Subcutaneous abdominal adipose tissue (tissue), 5 donors: ENCODE measurements around the gene SDK2.

Source experiments
- H3K27ac ChIP-seq: one replicate; pipeline ENCODE4 v1.7.0; 2013; ENCODE audit warnings: low read depth, mild to moderate bottlenecking, inconsistent platforms, low read length, moderate library complexity
- H3K27me3 ChIP-seq, 5 donors: one replicate each; pipeline ENCODE4 v1.7.0; 2013; ENCODE audit warnings: low read length in 5 of 5, inconsistent platforms in 1 of 5; ENCODE audit not compliant: control insufficient read depth in 5 of 5, insufficient read depth in 4 of 5
- H3K36me3 ChIP-seq, 5 donors: one replicate each; pipeline ENCODE4 v1.7.0; 2013; ENCODE audit warnings: low read length in 5 of 5; ENCODE audit not compliant: control insufficient read depth in 5 of 5, insufficient read depth in 5 of 5
- H3K4me1 ChIP-seq, 5 donors: one replicate each; pipeline ENCODE4 v1.7.0; 2013; ENCODE audit warnings: low read length in 5 of 5, mild to moderate bottlenecking in 3 of 5, moderate library complexity in 1 of 5; ENCODE audit not compliant: control insufficient read depth in 5 of 5, insufficient read depth in 5 of 5
- H3K4me3 ChIP-seq, 5 donors: one replicate each; pipeline ENCODE4 v1.7.0; 2013; ENCODE audit warnings: low read length in 5 of 5, low read depth in 1 of 5
- H3K9ac ChIP-seq, 5 donors: one replicate each; pipeline ENCODE4 v1.7.0; 2013; ENCODE audit warnings: low read length in 5 of 5, mild to moderate bottlenecking in 4 of 5, moderate library complexity in 3 of 5
- H3K9me3 ChIP-seq, 5 donors: one replicate each; pipeline ENCODE4 v1.7.0; 2013; ENCODE audit warnings: low read length in 5 of 5; ENCODE audit not compliant: control insufficient read depth in 5 of 5
- donor health status: healthy.
- donor health status: healthy.
- donor health status: healthy.
- donor health status: healthy.
- donor health status: healthy.

Gene SDK2

DNA sequence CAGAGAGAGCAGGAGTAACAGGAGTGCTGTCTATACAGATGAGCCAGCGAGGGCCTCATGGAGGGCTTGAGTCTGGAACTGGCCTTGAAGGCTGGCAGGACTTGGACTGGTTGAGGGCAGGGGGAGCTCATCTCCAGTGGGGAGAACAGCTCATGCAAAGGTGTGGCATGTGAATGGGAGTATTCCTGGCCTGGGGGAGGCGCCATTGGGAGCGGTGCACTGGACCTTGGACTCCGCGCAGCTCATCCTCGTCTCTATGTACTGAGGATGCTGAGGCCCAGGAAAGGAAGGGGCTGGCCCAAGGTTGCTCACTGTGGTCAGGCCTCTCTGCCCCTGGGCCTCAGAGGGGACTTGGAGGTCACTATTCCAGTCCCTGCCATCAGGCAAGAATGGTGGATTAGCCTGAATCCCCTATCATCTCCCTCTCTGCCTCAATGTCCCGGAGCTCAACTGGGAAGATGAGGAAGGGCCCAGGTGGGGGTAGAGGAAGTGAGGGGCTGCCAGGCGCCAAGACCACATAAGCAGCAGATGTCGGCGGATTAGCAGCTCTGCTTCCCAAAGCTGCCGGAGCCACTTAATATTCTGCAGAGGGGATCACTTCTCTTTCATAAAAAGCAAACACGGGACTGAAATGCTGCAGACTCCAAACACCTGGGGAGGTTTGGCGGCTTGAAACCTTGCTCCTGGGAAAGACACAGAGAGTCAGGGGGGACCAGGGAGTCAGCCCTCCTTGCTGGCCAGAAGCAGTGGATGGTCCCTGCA, 88.9 kb downstream of the SDK2 start:
- Histone ChIP-seq H3K4me1 (no peaks in the 10 kb centered on the region), H3K9ac (no peak overlapping the region), H3K36me3 (no peaks in the 10 kb centered on the region), H3K27me3 (peaks cover 6 to 29% (median 28%) of the 10 kb centered on the region in 5 donors), H3K27ac (no peak overlapping the region), H3K4me3 (no peak overlapping the region), H3K9me3 (peaks cover 0 to 4% (median 0%) of the 10 kb centered on the region in 5 donors)

- Histone ChIP-seq H3K27ac (no peak overlapping the region), H3K36me3 (no peaks in the 10 kb centered on the region), H3K27me3 (peaks cover 9 to 36% (median 31%) of the 10 kb centered on the region in 5 donors), H3K4me1 (no peaks in the 10 kb centered on the region), H3K9ac (no peak overlapping the region), H3K4me3 (no peak overlapping the region), H3K9me3 (peaks cover 0 to 4% (median 0%) of the 10 kb centered on the region in 5 donors)
These were observed 89.7 kb downstream of the SDK2 start for GRCh38 chr17:73554498-73554897.

- Histone ChIP-seq H3K36me3 (no peaks in the 10 kb centered on the region), H3K4me1 (no peaks in the 10 kb centered on the region), H3K4me3 (no peak overlapping the region), H3K9ac (no peak overlapping the region), H3K27me3 (peaks cover 9 to 47% (median 41%) of the 10 kb centered on the region in 5 donors), H3K9me3 (peaks cover 0 to 4% (median 0%) of the 10 kb centered on the region in 5 donors), H3K27ac (no peak overlapping the region)
These were observed 90.9 kb downstream of the SDK2 start for GRCh38 chr17:73553311-73553710.

DNA sequence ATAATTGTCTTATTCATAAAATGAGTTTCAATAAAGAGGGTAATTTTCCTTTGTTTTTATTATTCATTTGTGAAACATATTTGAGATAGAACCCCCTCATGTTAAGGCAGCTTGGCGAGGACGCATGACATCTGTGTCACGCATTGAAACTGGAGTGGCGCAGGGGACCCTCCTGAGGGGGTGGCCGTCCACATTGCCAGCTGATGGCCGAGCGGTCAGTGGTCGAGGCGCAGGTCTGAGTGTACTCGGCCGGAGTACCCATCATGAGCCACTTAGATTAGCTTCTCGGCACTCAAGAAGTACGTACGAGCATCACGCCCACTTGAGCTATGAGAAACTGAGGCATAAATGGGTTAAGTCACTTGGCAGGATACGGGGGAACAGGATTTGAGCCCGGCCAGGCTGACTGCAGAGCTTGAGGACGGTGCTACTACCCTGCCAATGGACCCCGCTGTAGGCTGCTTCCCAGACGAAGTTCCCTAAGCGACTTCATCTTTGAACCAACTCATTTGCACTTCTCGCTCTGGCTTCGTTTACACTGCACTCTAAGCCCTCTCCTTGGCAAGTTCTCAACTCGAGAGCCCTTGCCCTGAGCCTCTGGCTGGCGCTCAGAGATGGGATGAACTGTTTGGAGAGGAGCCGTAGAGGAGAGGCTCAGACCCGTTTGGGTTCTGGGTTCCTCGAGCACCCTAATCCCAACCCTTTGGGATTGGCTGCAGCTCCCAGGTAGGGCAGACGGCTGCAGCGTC, 91.8 kb downstream of the SDK2 start:
- no peak overlapping the region for H3K9ac ChIP-seq
- H3K27me3 ChIP-seq: peaks cover 9 to 47% (median 35%) of the 10 kb centered on the region in 5 donors
- no peaks in the 10 kb centered on the region for H3K36me3 ChIP-seq
- peaks cover 0 to 4% (median 0%) of the 10 kb centered on the region in 5 donors for H3K9me3 ChIP-seq
- no peak overlapping the region for H3K4me3 ChIP-seq
- no peaks in the 10 kb centered on the region for H3K4me1 ChIP-seq
- H3K27ac ChIP-seq: no peak overlapping the region

- H3K9ac ChIP-seq: no peak overlapping the region
- H3K27ac ChIP-seq: no peak overlapping the region
- peaks cover 9 to 47% (median 35%) of the 10 kb centered on the region in 5 donors for H3K27me3 ChIP-seq
- H3K36me3 ChIP-seq: no peaks in the 10 kb centered on the region
- no peaks in the 10 kb centered on the region for H3K4me1 ChIP-seq
- H3K9me3 ChIP-seq: peaks cover 0 to 4% (median 0%) of the 10 kb centered on the region in 5 donors
- no peak overlapping the region for H3K4me3 ChIP-seq
These were observed 92.5 kb downstream of the SDK2 start for GRCh38 chr17:73551759-73552158.

DNA sequence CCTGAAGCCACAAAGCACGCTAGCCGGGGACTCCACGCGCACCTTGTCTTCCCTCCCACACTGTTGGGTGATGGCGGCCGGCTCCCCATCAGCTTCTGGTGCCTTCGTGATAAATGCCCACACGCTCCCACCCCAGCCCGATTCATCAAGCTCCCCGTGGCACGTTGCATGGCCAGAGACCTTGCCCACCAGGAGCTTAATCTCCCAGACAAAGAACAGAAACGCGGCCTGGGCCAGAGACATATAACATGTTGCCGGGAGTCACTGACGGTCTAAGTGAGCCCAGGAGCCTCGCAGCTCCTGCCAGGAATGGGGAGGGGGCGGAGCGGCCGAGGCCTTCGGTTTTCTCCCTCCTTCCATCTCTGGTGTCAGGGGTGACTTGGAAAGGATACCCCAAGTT, 93.1 kb downstream of the SDK2 start:
- peaks cover 9 to 47% (median 35%) of the 10 kb centered on the region in 5 donors for H3K27me3 ChIP-seq
- H3K4me1 ChIP-seq: no peaks in the 10 kb centered on the region

DNA sequence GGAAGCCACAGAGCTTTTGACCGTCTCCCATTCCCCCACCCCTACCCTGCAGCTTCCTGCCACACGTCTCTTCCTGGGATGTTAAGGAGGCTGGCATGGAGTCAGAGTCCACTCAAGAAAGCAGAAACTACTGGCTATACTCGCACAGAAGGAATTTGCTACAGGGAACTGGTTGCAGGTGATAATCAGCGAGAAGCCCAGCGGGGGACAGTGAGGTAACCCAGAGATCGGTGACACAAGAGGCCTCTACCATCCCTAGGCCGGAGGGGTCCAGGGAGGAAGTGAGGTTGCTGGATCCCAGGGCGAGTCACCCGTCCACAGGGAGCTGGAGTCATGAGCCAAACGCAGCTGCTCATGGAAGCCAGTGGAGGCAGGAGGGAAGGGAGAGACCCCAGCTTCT, 93.7 kb downstream of the SDK2 start:
- Histone ChIP-seq H3K27me3 (peaks cover 9 to 47% (median 35%) of the 10 kb centered on the region in 5 donors), H3K36me3 (no peaks in the 10 kb centered on the region), H3K9ac (no peak overlapping the region), H3K9me3 (peaks cover 0 to 4% (median 0%) of the 10 kb centered on the region in 5 donors), H3K4me3 (no peak overlapping the region), H3K4me1 (no peaks in the 10 kb centered on the region), H3K27ac (no peak overlapping the region)

More for the DNA sequence above, 93.1 kb downstream of the SDK2 start:
- Histone ChIP-seq H3K27ac (no peak overlapping the region), H3K36me3 (no peaks in the 10 kb centered on the region), H3K4me3 (no peak overlapping the region), H3K9ac (no peak overlapping the region), H3K9me3 (peaks cover 0 to 4% (median 0%) of the 10 kb centered on the region in 5 donors)

GRCh38 chr17:73549841-73550430, 94.3 kb downstream of the SDK2 start:
- H3K4me3 ChIP-seq: no peak overlapping the region
- H3K27me3 ChIP-seq: peaks cover 9 to 43% (median 35%) of the 10 kb centered on the region in 5 donors
- H3K36me3 ChIP-seq: no peaks in the 10 kb centered on the region
- peaks cover 0 to 4% (median 0%) of the 10 kb centered on the region in 5 donors for H3K9me3 ChIP-seq
- H3K9ac ChIP-seq: no peak overlapping the region
- no peaks in the 10 kb centered on the region for H3K4me1 ChIP-seq
- H3K27ac ChIP-seq: no peak overlapping the region

GRCh38 chr17:73548620-73549311, 95.5 kb downstream of the SDK2 start:
- no peaks in the 10 kb centered on the region for H3K36me3 ChIP-seq
- no peak overlapping the region for H3K27ac ChIP-seq
- H3K4me3 ChIP-seq: no peak overlapping the region
- H3K9me3 ChIP-seq: no peaks in the 10 kb centered on the region
- peaks cover 9 to 46% (median 35%) of the 10 kb centered on the region in 5 donors for H3K27me3 ChIP-seq
- H3K4me1 ChIP-seq: no peaks in the 10 kb centered on the region
- no peak overlapping the region for H3K9ac ChIP-seq
